ENCODE measurements around the gene CLPTM1. TPM values are rescaled to one million over a fixed set of nuclear protein-coding genes. Genes with fewer than 3 reads are reported as not detected.

The CLPTM1 gene
- polyA plus RNA-seq, 1 of the 3 experiments (the other 2 are of a cell fraction) = 86.5 TPM

DNA sequence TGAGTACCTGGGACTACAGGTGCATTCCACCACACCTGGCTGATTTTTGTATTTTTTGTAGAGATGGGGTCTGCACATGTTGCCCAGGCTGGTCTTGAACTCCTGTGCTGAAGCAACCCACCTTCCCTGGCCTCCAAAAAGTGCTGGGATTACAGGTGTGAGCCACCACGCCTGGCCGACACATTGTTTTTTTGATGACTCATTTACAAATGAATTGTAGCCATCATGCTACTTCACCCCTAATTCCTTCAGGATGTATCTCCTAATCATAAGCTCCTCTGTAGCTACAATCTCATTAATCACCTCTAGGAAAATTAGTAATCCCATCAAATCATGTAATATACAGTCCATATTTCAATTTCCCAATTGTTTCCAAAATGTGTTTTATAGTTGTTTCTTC lies 64.0 kb downstream of the CLPTM1 start:
- no peaks in the 10 kb centered on the region for H3K4me1 ChIP-seq (ENCODE audit: control insufficient read depth in 1 of 2, insufficient read depth in 2 of 2, low read depth in 1 of 2, low read length in 1 of 2)
- H2AFZ ChIP-seq (ENCODE audit: low read depth) = no peak overlapping the region
- H3K9me3 ChIP-seq = no peaks in the 10 kb centered on the region
- ChIA-PET CTCF (interaction anchor here (0.7 to 1.6 kb wide), 2 partner anchors 40 to 421 kb away, joined by 3 to 8 read pairs; no protein-coding TSS in a partner anchor), POLR2A (no interaction called here)
- TF ChIP-seq, protein P1, sequence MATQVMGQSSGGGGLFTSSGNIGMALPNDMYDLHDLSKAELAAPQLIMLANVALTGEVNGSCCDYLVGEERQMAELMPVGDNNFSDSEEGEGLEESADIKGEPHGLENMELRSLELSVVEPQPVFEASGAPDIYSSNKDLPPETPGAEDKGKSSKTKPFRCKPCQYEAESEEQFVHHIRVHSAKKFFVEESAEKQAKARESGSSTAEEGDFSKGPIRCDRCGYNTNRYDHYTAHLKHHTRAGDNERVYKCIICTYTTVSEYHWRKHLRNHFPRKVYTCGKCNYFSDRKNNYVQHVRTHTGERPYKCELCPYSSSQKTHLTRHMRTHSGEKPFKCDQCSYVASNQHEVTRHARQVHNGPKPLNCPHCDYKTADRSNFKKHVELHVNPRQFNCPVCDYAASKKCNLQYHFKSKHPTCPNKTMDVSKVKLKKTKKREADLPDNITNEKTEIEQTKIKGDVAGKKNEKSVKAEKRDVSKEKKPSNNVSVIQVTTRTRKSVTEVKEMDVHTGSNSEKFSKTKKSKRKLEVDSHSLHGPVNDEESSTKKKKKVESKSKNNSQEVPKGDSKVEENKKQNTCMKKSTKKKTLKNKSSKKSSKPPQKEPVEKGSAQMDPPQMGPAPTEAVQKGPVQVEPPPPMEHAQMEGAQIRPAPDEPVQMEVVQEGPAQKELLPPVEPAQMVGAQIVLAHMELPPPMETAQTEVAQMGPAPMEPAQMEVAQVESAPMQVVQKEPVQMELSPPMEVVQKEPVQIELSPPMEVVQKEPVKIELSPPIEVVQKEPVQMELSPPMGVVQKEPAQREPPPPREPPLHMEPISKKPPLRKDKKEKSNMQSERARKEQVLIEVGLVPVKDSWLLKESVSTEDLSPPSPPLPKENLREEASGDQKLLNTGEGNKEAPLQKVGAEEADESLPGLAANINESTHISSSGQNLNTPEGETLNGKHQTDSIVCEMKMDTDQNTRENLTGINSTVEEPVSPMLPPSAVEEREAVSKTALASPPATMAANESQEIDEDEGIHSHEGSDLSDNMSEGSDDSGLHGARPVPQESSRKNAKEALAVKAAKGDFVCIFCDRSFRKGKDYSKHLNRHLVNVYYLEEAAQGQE (IDR thresholded peaks at IDR 0.05; ENCODE audit: low read depth, low read length) = no peak
- TF ChIP-seq SIN3A (IDR thresholded peaks at IDR 0.05; ENCODE audit: borderline replicate concordance, low read depth, low read length) = no peak
- H3K9me2 ChIP-seq = no peaks in the 10 kb centered on the region
- no peaks in the 10 kb centered on the region for H3K36me3 ChIP-seq (replicated peaks in 1 of 2; ENCODE audit: control insufficient read depth in 1 of 2, insufficient read depth in 2 of 2, low read length in 1 of 2)
- no peak overlapping the region for H3K4me3 ChIP-seq (ENCODE audit: low read depth in 2 of 2, low read length in 1 of 2)
- no peak for DNase-seq
- H3K4me2 ChIP-seq = no peak overlapping the region
- H3F3A ChIP-seq (replicated peaks; ENCODE audit: insufficient read depth) = peaks cover 8% of the 10 kb centered on the region
- no peaks in the 10 kb centered on the region for H3K27me3 ChIP-seq (ENCODE audit: insufficient read depth)
- H4K20me1 ChIP-seq (ENCODE audit: insufficient read depth) = no peaks in the 10 kb centered on the region
- 92% methylated on average over 2 of the region's 2 CpGs for WGBS (ENCODE audit: low lambda C conversion rate)
- H3K27ac ChIP-seq (ENCODE audit: low read depth in 2 of 2, low read length in 1 of 2) = no peak overlapping the region
- H3K9ac ChIP-seq = no peak overlapping the region
- H3K79me2 ChIP-seq (ENCODE audit: insufficient read depth) = no peaks in the 10 kb centered on the region

DNA sequence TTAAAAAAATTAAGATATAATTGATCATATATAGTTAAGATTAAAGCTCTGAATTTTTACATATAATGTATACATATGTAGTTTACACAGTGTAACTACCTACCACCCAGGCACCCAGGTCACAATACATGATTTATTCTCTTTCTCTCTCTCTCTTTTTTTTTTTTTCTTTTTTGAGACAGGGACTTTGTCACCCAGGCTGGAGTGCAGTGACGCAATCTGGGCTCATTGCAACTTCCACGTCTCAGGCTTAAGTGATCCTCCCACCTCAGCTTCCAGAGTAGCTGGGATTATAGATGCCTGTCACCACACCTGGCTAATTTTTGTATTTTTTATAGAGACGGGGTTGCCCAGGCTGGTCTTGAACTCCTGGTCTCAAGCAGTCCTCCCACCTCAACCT lies 64.9 kb downstream of the CLPTM1 start:
- Histone ChIP-seq H3K27me3 (ENCODE audit: insufficient read depth) (no peaks in the 10 kb centered on the region), H4K20me1 (ENCODE audit: insufficient read depth) (no peaks in the 10 kb centered on the region), H3K4me1 (ENCODE audit: control insufficient read depth in 1 of 2, insufficient read depth in 2 of 2, low read depth in 1 of 2, low read length in 1 of 2) (no peaks in the 10 kb centered on the region), H3K36me3 (replicated peaks in 1 of 2; ENCODE audit: control insufficient read depth in 1 of 2, insufficient read depth in 2 of 2, low read length in 1 of 2) (no peaks in the 10 kb centered on the region), H3K9me2 (no peaks in the 10 kb centered on the region), H3K27ac (ENCODE audit: low read depth in 2 of 2, low read length in 1 of 2) (no peak overlapping the region), H3K4me2 (no peak overlapping the region), H3K9ac (no peak overlapping the region), H2AFZ (ENCODE audit: low read depth) (no peak overlapping the region), H3K9me3 (no peaks in the 10 kb centered on the region), H3K4me3 (ENCODE audit: low read depth in 2 of 2, low read length in 1 of 2) (no peak overlapping the region), H3F3A (replicated peaks; ENCODE audit: insufficient read depth) (peaks cover 8% of the 10 kb centered on the region), H3K79me2 (ENCODE audit: insufficient read depth) (no peaks in the 10 kb centered on the region)
- TF ChIP-seq MXI1 (IDR thresholded peaks at IDR 0.05; ENCODE audit: low read depth, low read length) = no peak
- TF ChIP-seq TEAD4 (IDR thresholded peaks at IDR 0.05; ENCODE audit: borderline replicate concordance, insufficient read depth) = no peak
- TF ChIP-seq, protein P2, sequence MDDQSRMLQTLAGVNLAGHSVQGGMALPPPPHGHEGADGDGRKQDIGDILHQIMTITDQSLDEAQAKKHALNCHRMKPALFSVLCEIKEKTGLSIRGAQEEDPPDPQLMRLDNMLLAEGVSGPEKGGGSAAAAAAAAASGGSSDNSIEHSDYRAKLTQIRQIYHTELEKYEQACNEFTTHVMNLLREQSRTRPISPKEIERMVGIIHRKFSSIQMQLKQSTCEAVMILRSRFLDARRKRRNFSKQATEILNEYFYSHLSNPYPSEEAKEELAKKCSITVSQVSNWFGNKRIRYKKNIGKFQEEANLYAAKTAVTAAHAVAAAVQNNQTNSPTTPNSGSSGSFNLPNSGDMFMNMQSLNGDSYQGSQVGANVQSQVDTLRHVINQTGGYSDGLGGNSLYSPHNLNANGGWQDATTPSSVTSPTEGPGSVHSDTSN (IDR thresholded peaks at IDR 0.05) = no peak
- TF ChIP-seq EP300 (IDR thresholded peaks at IDR 0.05; ENCODE audit: borderline replicate concordance in 1 of 2, low read depth in 1 of 2, low read length in 1 of 2) = no peak
- TF ChIP-seq, protein P3, sequence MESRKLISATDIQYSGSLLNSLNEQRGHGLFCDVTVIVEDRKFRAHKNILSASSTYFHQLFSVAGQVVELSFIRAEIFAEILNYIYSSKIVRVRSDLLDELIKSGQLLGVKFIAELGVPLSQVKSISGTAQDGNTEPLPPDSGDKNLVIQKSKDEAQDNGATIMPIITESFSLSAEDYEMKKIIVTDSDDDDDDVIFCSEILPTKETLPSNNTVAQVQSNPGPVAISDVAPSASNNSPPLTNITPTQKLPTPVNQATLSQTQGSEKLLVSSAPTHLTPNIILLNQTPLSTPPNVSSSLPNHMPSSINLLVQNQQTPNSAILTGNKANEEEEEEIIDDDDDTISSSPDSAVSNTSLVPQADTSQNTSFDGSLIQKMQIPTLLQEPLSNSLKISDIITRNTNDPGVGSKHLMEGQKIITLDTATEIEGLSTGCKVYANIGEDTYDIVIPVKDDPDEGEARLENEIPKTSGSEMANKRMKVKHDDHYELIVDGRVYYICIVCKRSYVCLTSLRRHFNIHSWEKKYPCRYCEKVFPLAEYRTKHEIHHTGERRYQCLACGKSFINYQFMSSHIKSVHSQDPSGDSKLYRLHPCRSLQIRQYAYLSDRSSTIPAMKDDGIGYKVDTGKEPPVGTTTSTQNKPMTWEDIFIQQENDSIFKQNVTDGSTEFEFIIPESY (IDR thresholded peaks at IDR 0.05; ENCODE audit: borderline replicate concordance, low read depth) = no peak
- TF ChIP-seq GATA2 (CRISPR knock-in tag; IDR thresholded peaks at IDR 0.05) = no peak
- TF ChIP-seq RXRA (IDR thresholded peaks at IDR 0.05; ENCODE audit: borderline replicate concordance, low read depth) = no peak
- no peak for TF ChIP-seq POLR2AphosphoS5 (IDR thresholded peaks at IDR 0.05; ENCODE audit: low read depth, low read length)
- no peak for TF ChIP-seq TAF1 (IDR thresholded peaks at IDR 0.05; ENCODE audit: borderline replicate concordance, low read depth, low read length)
- no peak for TF ChIP-seq RAD21 (IDR thresholded peaks at IDR 0.05; ENCODE audit: low read length)
- TF ChIP-seq, protein P4, sequence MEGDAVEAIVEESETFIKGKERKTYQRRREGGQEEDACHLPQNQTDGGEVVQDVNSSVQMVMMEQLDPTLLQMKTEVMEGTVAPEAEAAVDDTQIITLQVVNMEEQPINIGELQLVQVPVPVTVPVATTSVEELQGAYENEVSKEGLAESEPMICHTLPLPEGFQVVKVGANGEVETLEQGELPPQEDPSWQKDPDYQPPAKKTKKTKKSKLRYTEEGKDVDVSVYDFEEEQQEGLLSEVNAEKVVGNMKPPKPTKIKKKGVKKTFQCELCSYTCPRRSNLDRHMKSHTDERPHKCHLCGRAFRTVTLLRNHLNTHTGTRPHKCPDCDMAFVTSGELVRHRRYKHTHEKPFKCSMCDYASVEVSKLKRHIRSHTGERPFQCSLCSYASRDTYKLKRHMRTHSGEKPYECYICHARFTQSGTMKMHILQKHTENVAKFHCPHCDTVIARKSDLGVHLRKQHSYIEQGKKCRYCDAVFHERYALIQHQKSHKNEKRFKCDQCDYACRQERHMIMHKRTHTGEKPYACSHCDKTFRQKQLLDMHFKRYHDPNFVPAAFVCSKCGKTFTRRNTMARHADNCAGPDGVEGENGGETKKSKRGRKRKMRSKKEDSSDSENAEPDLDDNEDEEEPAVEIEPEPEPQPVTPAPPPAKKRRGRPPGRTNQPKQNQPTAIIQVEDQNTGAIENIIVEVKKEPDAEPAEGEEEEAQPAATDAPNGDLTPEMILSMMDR (IDR thresholded peaks at IDR 0.05) = no peak
- TF ChIP-seq JUND (IDR thresholded peaks at IDR 0.05) = no peak
- TF ChIP-seq FOXJ3 (CRISPR knock-in tag; IDR thresholded peaks at IDR 0.05) = no peak
- TF ChIP-seq, protein P5, sequence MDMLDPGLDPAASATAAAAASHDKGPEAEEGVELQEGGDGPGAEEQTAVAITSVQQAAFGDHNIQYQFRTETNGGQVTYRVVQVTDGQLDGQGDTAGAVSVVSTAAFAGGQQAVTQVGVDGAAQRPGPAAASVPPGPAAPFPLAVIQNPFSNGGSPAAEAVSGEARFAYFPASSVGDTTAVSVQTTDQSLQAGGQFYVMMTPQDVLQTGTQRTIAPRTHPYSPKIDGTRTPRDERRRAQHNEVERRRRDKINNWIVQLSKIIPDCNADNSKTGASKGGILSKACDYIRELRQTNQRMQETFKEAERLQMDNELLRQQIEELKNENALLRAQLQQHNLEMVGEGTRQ (IDR thresholded peaks at IDR 0.05; ENCODE audit: borderline replicate concordance, low read depth, low read length) = no peak
- TF ChIP-seq, protein P6, sequence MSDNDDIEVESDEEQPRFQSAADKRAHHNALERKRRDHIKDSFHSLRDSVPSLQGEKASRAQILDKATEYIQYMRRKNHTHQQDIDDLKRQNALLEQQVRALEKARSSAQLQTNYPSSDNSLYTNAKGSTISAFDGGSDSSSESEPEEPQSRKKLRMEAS (IDR thresholded peaks at IDR 0.05; ENCODE audit: low read depth) = no peak
- TF ChIP-seq YY1 (IDR thresholded peaks at IDR 0.05; ENCODE audit: low read depth) = no peak
- no peak for TF ChIP-seq FOXM1 (IDR thresholded peaks at IDR 0.05; ENCODE audit: low read depth)
- whole genome bisulfite sequencing (ENCODE audit: low lambda C conversion rate) = 90% methylated on average over 3 of the region's 3 CpGs
- ChIA-PET POLR2A (no interaction called here), CTCF (no interaction called here)
- no peak for DNase-seq

Data from SK-N-SH (cell line).